ENCODE results near the gene MAP1B.

- no peak for TF ChIP-seq SNRNP70 (optimal IDR thresholded peaks at IDR 0.05; ENCODE audit: low read depth, low read length)
- TF ChIP-seq LARP7 (IDR thresholded peaks at IDR 0.05) = no peak
- TF ChIP-seq POLR2A (conservative IDR thresholded peaks at IDR 0.05) = no peak
- TF ChIP-seq NFXL1 (CRISPR knock-in tag; IDR thresholded peaks at IDR 0.05) = no peak
- no peak for TF ChIP-seq SMC3 (conservative IDR thresholded peaks at IDR 0.05; ENCODE audit: insufficient read depth, low read depth, low read length)
Measured at GRCh38 chr5:72210888-72211678, 103.8 kb downstream of the MAP1B start.

Measured in K562 (cell line).